ENCODE results near the gene CHST14. TPM values are rescaled to one million over a fixed set of nuclear protein-coding genes. Genes with fewer than 3 reads are reported as not detected.

The CHST14 gene
- total and polyA plus RNA-seq, 2 of the 8 experiments (the other 6 are each of a cell fraction or from before 2014, with no cell fraction given) = 13.4 to 20.3 TPM

GRCh38 chr15:40451527-40452158, 19.1 kb upstream of the CHST14 start (continued):
- no peak for TF ChIP-seq SAP30 (IDR thresholded peaks at IDR 0.05; ENCODE audit: insufficient read depth, insufficient replicate concordance, low read length)
- TF ChIP-seq BACH1 (IDR thresholded peaks at IDR 0.05; ENCODE audit: low read length) = no peak
- TF ChIP-seq TBP (IDR thresholded peaks at IDR 0.05; ENCODE audit: low read depth, low read length) = no peak
- TF ChIP-seq SIRT6 (IDR thresholded peaks at IDR 0.05; ENCODE audit: low read length) = no peak
